ENCODE data around the gene NOL7. TPM values are rescaled to one million over a fixed set of nuclear protein-coding genes. Genes with fewer than 3 reads are reported as not detected.

The NOL7 gene
- total and polyA plus RNA-seq, 2 donors (not counting 3 experiments of a cell fraction or from before 2014, with no cell fraction given), result 36.3 to 80.0 TPM

DNA sequence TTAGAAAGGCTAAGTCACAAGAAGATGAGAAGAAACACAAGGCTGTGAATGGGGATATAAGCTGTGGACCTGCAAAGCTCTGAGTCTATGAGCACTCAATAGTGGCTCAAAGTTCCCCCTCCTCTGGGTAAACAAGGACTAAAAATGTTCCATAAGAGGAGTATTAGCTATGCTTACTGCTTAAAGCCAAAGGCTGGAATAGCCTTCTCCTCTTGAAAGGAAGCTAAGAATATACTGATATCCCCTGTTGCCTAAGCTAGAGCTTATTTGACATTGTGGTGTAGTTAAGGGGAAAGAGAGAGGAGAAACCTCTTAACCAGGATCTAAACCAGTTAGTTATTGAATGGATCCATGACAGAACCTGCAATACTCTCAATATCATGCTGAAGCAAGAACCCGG, 45.8 kb downstream of the NOL7 start:
- H3K79me2 ChIP-seq (ENCODE audit: control insufficient read depth, insufficient read depth, low read length), result peaks cover 65% of the 10 kb centered on the region
- no peaks in the 10 kb centered on the region for H3K9me3 ChIP-seq (replicated peaks; ENCODE audit: control insufficient read depth, insufficient read depth, low read length)
- dilution Hi-C loops (cut with MboI; ENCODE audit: extremely low pct_ligation_motif_present, low sequenced_read_pairs), result no loop called here
- H3K27me3 ChIP-seq (ENCODE audit: control insufficient read depth in 2 of 2, insufficient read depth in 2 of 2, low read length in 2 of 2), result no peaks in the 10 kb centered on the region
- no peaks in the 10 kb centered on the region for H3K4me1 ChIP-seq (ENCODE audit: control insufficient read depth, extremely low read depth, insufficient read depth, low read length)
- H3K4me3 ChIP-seq (replicated peaks in 1 of 3; ENCODE audit: insufficient read depth in 1 of 3, low read depth in 1 of 3, low read length in 3 of 3), result no peak overlapping the region
- no peak for TF ChIP-seq CTCF (IDR thresholded peaks at IDR 0.05; ENCODE audit: extremely low read depth in 1 of 2, insufficient read depth in 1 of 2, low read depth in 1 of 2, low read length in 2 of 2)
- TF ChIP-seq MYC (IDR thresholded peaks at IDR 0.05; ENCODE audit: low read depth, low read length), result no peak
- TF ChIP-seq JUN (IDR thresholded peaks at IDR 0.05; ENCODE audit: borderline replicate concordance, insufficient read depth, insufficient read length, low read depth), result no peak
- TF ChIP-seq, protein P1, sequence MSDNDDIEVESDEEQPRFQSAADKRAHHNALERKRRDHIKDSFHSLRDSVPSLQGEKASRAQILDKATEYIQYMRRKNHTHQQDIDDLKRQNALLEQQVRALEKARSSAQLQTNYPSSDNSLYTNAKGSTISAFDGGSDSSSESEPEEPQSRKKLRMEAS (IDR thresholded peaks at IDR 0.05; ENCODE audit: insufficient read depth, insufficient read length), result no peak
- TF ChIP-seq POLR2A (IDR thresholded peaks at IDR 0.05; ENCODE audit: low read depth, low read length), result no peak
- TF ChIP-seq GATA2 (IDR thresholded peaks at IDR 0.05; ENCODE audit: insufficient read depth, insufficient read length, low read depth, low read length), result no peak
- TF ChIP-seq EZH2 (IDR thresholded peaks at IDR 0.05; ENCODE audit: borderline replicate concordance, low read depth, low read length, severe bottlenecking), result no peak
- no peak for TF ChIP-seq FOS (IDR thresholded peaks at IDR 0.05; ENCODE audit: borderline replicate concordance, insufficient read depth, low read length)
- no peak for TF ChIP-seq POLR2AphosphoS5 (IDR thresholded peaks at IDR 0.05; ENCODE audit: insufficient read depth, low read depth, low read length)
- H2AFZ ChIP-seq (ENCODE audit: low read depth, low read length), result no peak overlapping the region
- H3K27ac ChIP-seq (ENCODE audit: insufficient read depth, low read depth, low read length), result no peak overlapping the region
- H3K4me2 ChIP-seq (ENCODE audit: insufficient read depth, low read length), result no peak overlapping the region
- POLR2A ChIA-PET, result interaction anchor here (1.1 kb wide), 1 partner anchor 8 kb away, joined by 3 read pairs; no protein-coding TSS in a partner anchor
- H3K9me1 ChIP-seq (replicated peaks; ENCODE audit: control insufficient read depth, extremely low read depth, insufficient read depth, low read length), result no peaks in the 10 kb centered on the region
- CTCF ChIA-PET, result interaction anchor here (1.1 to 1.7 kb wide), 2 partner anchors 12 to 48 kb away, joined by 3 to 4 read pairs; no protein-coding TSS in a partner anchor
- no peak overlapping the region for H3K9ac ChIP-seq (replicated peaks; ENCODE audit: extremely low read depth, insufficient read depth, low read length)
- intact Hi-C loops (cut with micrococcal nuclease), result loop anchor here (2.0 kb wide), 1 partner anchor 36 kb away; no protein-coding TSS in a partner anchor
- no peaks in the 10 kb centered on the region for H3K36me3 ChIP-seq (ENCODE audit: control insufficient read depth in 2 of 2, extremely low read depth in 1 of 2, insufficient read depth in 2 of 2, low read length in 2 of 2)
- BruUV-seq (replicated peaks), result no TSS peak
- peaks cover 13% of the 10 kb centered on the region for H4K20me1 ChIP-seq (replicated peaks; ENCODE audit: control insufficient read depth, extremely low read depth, insufficient read depth, low read length)
- no peak for DNase-seq (ENCODE audit: low read depth, low spot score)
- FAIRE-seq, result no peak
